Stimulated activated naive CD8-positive, alpha-beta T cell treated with anti-CD3 and anti-CD28 coated beads, Interleukin-15, Interleukin-2, amounts not matched to agents 100 U/mL and 50 U/mL, for 24 hours (primary cell): ENCODE measurements around the gene LOXL4.

Source experiments
- ATAC-seq: fragments of 150-1000 bp; cut with Tn5 transposase; one replicate; pipeline ENCODE4 v1.10.0; 2021
- DNase-seq: peaks from one replicate; pipeline ENCODE4 v3.0.0; 2021

The LOXL4 gene

DNA sequence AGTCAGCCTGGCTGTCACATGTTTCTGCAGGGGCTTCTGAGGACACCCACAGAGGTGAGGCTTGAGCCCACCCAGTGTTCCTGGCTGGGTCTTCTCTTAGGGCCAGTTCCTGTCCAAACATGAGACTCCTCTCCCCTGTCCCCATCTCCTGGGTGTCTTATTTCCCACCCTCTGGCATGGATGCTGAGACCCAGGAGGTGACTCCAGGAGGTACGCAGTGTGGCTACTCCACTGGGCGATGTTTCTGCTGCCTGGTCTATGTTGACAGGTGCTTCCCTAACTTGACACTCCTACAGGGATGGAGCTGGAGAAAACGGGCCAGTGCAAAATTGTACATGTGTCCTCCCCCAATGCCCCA is 26.3 kb upstream of the LOXL4 start:
- ATAC-seq (no peak), DNase-seq (no peak)

- no peak for DNase-seq
- ATAC-seq: no peak
Measured at GRCh38 chr10:98293550-98294269, 25.7 kb upstream of the LOXL4 start.

- ATAC-seq (no peak), DNase-seq (no peak)
Measured at GRCh38 chr10:98292971-98293370, 25.0 kb upstream of the LOXL4 start.

GRCh38 chr10:98289802-98290209 is 21.8 kb upstream of the LOXL4 start:
- ATAC-seq: no peak
- DNase-seq: no peak

DNA sequence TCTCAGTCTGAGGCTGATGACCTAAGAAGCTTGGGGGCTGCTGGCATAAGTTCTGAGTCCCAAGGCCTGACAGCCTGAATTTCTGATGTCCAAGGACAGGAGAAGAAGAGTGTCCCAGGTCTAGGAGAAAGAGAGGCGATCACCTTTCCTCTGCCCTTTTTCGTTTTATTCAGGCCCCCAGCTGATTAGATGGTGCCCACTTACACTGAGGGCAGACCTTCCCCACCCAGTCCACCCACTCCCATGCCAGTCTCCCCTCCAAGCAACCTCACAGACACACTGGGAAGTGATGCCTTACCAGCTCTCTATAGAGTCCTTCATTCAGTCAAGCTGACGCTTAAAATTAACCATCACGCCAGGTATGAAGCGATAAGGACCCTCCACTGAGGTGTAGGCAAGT is 19.3 kb upstream of the LOXL4 start:
- DNase-seq (no peak), ATAC-seq (no peak)

DNA sequence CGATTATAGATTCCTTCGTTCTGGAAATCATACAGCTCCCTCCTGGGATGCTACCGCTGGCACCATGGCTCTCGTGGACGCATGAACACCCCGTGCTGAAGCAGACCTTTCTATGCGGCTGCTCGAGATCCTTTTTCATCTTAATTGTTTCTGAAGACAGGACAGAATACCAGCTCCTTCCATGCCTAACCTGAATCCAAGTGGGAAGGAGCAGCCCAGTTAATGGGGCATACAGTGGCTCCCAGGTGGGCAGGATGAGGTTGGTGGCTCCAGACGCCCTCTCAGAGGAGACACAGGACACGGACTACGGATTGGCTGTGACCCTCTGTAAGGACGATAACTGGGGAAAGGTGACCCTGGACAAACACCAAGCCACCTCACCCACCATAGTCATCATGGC is 18.4 kb upstream of the LOXL4 start:
- no peak for ATAC-seq
- no peak for DNase-seq

DNA sequence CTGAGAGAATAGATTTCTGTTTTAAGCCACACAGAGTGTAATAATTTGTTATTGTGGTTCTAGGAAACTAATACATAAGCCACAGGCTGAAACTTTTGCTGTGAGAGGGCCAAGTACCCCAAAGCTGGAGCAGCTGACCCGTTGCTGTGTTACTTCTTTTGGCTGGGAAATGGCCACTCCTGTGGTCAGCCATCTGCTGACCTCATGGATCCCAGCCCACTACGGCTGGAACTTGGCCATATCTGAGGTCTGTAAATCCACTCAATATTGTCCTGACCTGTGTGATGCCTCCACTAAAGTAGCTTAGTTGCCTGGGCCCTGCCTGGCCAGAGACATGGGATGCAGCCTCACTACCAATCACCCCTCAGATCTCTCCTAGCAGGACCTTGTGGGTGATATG is 17.4 kb upstream of the LOXL4 start:
- no peak for ATAC-seq
- no peak for DNase-seq

- no peak for ATAC-seq
- DNase-seq: no peak
Measured at GRCh38 chr10:98276311-98276710, 8.3 kb upstream of the LOXL4 start.

DNA sequence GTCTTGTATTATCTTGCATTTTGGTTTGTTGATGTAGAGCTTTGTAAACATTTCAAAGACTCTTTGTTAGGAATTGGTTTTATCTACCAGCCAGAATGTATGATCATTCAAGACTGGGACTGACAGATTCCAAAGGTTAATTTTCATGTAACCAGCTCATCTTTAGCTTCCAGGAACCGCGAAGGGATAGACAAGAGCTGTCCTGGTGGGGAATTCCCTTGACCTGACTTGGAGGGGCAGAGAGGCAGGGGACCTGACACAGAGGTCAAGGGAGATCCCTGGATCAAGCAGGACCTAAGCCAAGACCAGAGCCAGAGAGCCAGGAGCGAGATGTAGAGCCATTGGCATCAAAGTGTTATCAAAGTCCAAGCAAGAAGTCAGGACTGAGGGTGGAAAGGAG is 6.6 kb upstream of the LOXL4 start:
- no peak for DNase-seq
- no peak for ATAC-seq

- ATAC-seq (no peak), DNase-seq (no peak)
Measured at GRCh38 chr10:98273057-98273850, 5.3 kb upstream of the LOXL4 start.

- DNase-seq: no peak
- ATAC-seq: no peak
Measured at GRCh38 chr10:98272656-98273055, 4.7 kb upstream of the LOXL4 start.

- no peak for ATAC-seq
- no peak for DNase-seq
Measured at GRCh38 chr10:98272245-98272644, 4.3 kb upstream of the LOXL4 start.

- ATAC-seq (no peak), DNase-seq (no peak)
Measured at GRCh38 chr10:98270786-98271185, 2.8 kb upstream of the LOXL4 start.

GRCh38 chr10:98270073-98270740 is 2.2 kb upstream of the LOXL4 start:
- DNase-seq (no peak), ATAC-seq (no peak)

DNA sequence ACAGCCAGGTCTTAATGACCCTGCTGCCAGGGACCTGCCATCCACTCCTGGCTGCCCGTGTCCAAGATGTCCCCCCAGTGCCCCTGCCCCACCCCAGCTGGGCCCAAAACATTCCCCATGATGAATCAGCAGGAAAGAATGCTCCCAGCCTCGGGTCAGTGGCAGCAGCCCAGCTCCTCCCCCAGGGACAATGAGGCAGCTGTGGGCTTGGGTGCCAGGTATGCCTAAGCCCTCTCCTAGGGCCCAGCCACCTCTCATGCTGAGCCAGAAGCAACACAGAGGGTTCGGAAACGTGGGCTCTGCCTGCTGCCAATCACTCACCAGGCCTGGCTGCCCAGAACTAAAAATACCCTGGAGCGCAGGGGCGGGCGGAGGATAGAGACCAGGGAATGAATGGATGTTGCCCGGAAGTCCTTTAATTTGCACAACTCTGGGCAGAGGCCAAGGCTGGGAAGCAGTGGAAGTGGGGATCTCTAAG is 1.5 kb upstream of the LOXL4 start:
- DNase-seq (no peak), ATAC-seq (no peak)

GRCh38 chr10:98268694-98269431 is 869 bp upstream of the LOXL4 start:
- ATAC-seq: peak; percentile 32
- peak; percentile 20 for DNase-seq

DNA sequence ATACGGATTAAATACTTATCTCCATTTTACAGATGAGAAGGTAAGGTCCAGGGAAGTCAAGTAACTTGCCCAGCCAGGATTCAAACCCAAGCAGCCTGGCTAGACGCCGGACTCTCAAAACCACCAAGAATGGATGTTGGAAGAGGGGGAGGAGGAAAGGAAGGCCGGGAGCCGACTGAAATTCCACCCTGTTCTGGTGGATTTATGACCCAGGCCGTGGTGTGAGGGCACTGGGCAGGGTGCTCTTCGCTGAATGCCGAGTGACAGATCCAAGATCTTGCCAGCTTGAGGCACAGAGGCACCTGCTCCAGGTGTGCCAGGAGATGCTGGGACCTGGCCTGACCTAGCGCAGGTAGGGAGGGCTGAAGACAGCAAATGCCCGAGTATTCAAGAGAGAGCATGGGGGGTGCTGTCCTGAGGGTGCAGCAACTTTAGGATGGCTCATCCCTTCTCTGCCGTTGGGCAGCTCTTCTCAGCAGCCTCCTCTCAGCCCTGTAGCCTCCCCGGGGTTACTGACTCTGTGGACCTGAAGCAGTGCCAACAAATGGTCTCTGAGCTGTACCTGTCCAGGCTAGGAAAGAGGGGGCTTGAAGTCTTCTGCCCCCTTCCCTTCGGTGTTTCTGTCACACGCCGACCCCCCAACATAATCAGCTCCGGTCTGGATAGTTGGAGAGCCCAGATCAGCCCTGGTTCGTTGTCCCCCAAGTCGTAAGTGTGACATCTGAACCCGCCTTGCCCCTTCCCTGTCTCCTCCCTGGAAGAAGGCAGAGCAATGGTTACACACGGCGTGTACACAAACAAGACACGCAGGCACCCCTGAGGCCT is 713 bp downstream of the LOXL4 start:
- ATAC-seq (no peak), DNase-seq (no peak)

DNA sequence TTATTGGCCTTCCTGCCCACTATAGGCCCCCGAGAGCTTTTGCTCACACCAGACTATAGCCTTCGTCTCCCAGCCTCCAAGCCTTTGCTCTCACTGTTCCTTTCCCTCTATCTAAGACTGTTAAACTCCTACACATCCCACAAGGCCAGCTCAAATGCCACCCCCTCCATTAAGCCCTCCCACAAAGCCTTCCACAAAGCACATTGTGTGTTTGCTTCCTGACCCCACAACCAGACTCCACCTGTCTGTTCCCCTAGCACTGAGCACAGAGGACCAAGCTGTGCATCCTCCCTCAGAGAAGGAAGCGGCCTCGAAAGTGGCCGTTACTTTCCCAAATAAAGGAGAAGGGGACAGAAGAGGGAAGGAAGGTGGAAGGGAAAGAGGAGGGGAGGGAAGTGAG is 1.3 kb downstream of the LOXL4 start:
- DNase-seq (no peak), ATAC-seq (no peak)

- ATAC-seq (no peak), DNase-seq (no peak)
Measured at GRCh38 chr10:98265403-98266378, 2.3 kb downstream of the LOXL4 start.

DNA sequence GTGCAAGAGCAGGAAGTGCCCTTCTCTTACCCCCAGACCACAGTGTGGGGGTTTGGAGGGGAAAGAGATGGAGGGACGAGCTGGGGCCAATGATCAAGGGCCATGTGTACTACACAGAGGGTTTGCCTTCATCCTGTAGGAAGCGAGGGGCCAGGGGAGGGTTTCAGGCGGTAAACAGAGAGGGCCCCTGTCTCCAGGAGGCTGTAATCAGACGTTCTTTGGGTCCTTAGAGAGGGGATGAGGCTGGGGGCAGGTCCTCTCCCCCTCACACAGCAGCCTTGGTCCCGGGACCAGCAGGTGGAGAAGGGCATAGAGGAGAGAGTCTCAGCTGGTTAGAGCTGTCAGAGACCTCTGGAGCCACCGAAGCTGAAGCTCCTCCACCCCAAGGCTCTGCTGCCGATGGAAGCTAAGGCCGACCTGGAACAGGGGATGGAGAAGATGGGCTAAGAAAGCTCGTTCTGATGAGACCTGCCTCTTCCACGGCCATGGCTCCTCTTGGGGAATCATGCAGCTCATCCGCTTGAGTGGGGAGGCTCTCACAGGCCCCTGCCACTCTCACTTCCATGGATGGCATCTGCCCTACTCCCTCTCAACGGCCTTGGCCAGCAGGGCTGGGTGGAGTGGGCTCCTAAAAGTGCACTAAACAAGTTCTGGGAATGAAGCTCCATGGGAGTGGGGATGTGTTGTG is 3.5 kb downstream of the LOXL4 start:
- ATAC-seq (no peak), DNase-seq (no peak)
